Measurements from ENCODE around the gene MYOZ3. TPM values are rescaled to one million over a fixed set of nuclear protein-coding genes. Genes with fewer than 3 reads are reported as not detected.

MYOZ3 gene
- total and polyA plus RNA-seq, 2 of the 8 experiments (the other 6 are each of a cell fraction or from before 2014, with no cell fraction given): 9.6 to 19.1 TPM

- Histone ChIP-seq H2BK12ac (ENCODE audit: low read depth, low read length) (0 out of 2 replicates have a peak overlapping the region, but pooled peaks have one; percentile 55), H2BK5ac (ENCODE audit: low read depth, low read length) (no peak overlapping the region), H2AK5ac (ENCODE audit: low read depth, low read length) (no peak overlapping the region), H3K4me3 (ENCODE audit: extremely low read depth in 1 of 4, insufficient read depth in 2 of 4, low read depth in 3 of 4, low read length in 4 of 4) (no peak overlapping the region), H3K23ac (ENCODE audit: insufficient read length) (no peak overlapping the region), H3K4ac (replicated peaks; ENCODE audit: insufficient read length, low read depth, low read length) (no peak overlapping the region), H3K18ac (ENCODE audit: extremely low read depth, low read length) (no peak overlapping the region; the same call in 1 of the 2 replicates), H3K36me3 (ENCODE audit: control insufficient read depth in 2 of 4, insufficient read depth in 4 of 4, low read length in 3 of 4) (no peaks in the 10 kb centered on the region), H4K20me1 (replicated peaks in 1 of 2; ENCODE audit: control insufficient read depth in 1 of 2, insufficient read depth in 2 of 2, low read length in 2 of 2) (no peaks in the 10 kb centered on the region), H2BK120ac (replicated peaks; ENCODE audit: low read depth, low read length) (no peak overlapping the region), H3K79me2 (ENCODE audit: control insufficient read depth in 1 of 2, insufficient read depth in 2 of 2, low read length in 2 of 2) (no peaks in the 10 kb centered on the region), H3K23me2 (ENCODE audit: low read depth, low read length) (no peaks in the 10 kb centered on the region), H2BK15ac (ENCODE audit: low read length) (no peak overlapping the region), H2BK20ac (ENCODE audit: low read length) (no peak overlapping the region), H3K14ac (ENCODE audit: insufficient read length) (no peak overlapping the region), H4K5ac (ENCODE audit: insufficient read length, low read depth, low read length) (no peak overlapping the region), H3K9ac (replicated peaks in 1 of 4; ENCODE audit: extremely low read depth in 1 of 4, low read depth in 3 of 4, low read length in 3 of 4) (no peak overlapping the region), H2AFZ (ENCODE audit: low read length) (no peak overlapping the region), H3K56ac (replicated peaks; ENCODE audit: insufficient read length, low read depth, low read length) (no peak overlapping the region), H4K91ac (replicated peaks; ENCODE audit: insufficient read length, low read length) (no peak overlapping the region), H3K4me1 (replicated peaks in 1 of 4; ENCODE audit: control insufficient read depth in 3 of 4, insufficient read depth in 4 of 4, low read length in 3 of 4) (peaks cover 0 to 20% (median 12%) of the 10 kb centered on the region in 4 experiments; a peak in 6 of 7 replicates), H3K27ac (ENCODE audit: low read depth, low read length) (no peak overlapping the region), H3K9me3 (ENCODE audit: insufficient read depth in 2 of 2, low read depth in 1 of 2, low read length in 1 of 2) (no peaks in the 10 kb centered on the region), H3K79me1 (ENCODE audit: low read depth, low read length) (no peaks in the 10 kb centered on the region), H3K4me2 (ENCODE audit: insufficient read depth in 1 of 2, low read depth in 2 of 2, low read length in 2 of 2) (no peak overlapping the region), H4K8ac (ENCODE audit: extremely low read depth, insufficient read depth, low read length) (no peak overlapping the region; the same call in 1 of the 2 replicates), H3K27me3 (replicated peaks in 1 of 4; ENCODE audit: control insufficient read depth in 3 of 4, extremely low read depth in 1 of 4, insufficient read depth in 3 of 4, low read length in 3 of 4) (no peaks in the 10 kb centered on the region)
- 83% methylated on average over 5 of the region's 5 CpGs; no CpG with 5 or more reads in 1 of the 2 experiments for WGBS, 2 experiments (ENCODE audit: extremely low coverage in 1 of 2, insufficient coverage in 1 of 2, insufficient read length in 1 of 2, insufficient replicate concordance in 2 of 2, low coverage in 1 of 2, low lambda C conversion rate in 2 of 2, missing lambda C conversion rate in 1 of 2)
- DNase-seq (ENCODE audit: low read depth in 1 of 2, low spot score in 2 of 2) (no peak), FAIRE-seq (no peak)
- no peak for TF ChIP-seq POLR2A (IDR thresholded peaks at IDR 0.05; ENCODE audit: control extremely low read depth in 1 of 2, low read depth in 2 of 2, low read length in 2 of 2)
- no peak for TF ChIP-seq SIX5 (IDR thresholded peaks at IDR 0.05; ENCODE audit: low read depth, low read length)
- no peak for TF ChIP-seq EP300 (IDR thresholded peaks at IDR 0.05; ENCODE audit: borderline replicate concordance in 1 of 2, low read depth in 2 of 2, low read length in 2 of 2)
- TF ChIP-seq SP4 (IDR thresholded peaks at IDR 0.05; ENCODE audit: low read length): no peak
- no peak for TF ChIP-seq CHD1 (IDR thresholded peaks at IDR 0.05; ENCODE audit: low read depth, low read length)
- no peak for TF ChIP-seq BRCA1 (IDR thresholded peaks at IDR 0.05; ENCODE audit: low read depth, low read length)
- TF ChIP-seq GTF2F1 (IDR thresholded peaks at IDR 0.05; ENCODE audit: borderline replicate concordance, low read depth, low read length): no peak
- TF ChIP-seq RAD21 (IDR thresholded peaks at IDR 0.05 in 1 of 2, conservative IDR thresholded peaks at IDR 0.05 in 1 of 2; ENCODE audit: low read depth in 2 of 2, low read length in 2 of 2): no peak
- ChIA-PET CTCF (ENCODE audit: partially characterized antibody) (interaction anchor here (0.5 to 18.4 kb wide), 15 partner anchors 9 to 245 kb away, joined by 3 to 247 read pairs (median 3); partner anchors contain the start of gene MYOZ3), POLR2A (ENCODE audit: partially characterized antibody) (interaction anchor here (0.5 to 2.6 kb wide), 6 partner anchors 11 to 193 kb away, joined by 3 to 7 read pairs (median 4); partner anchors contain the start of gene RPS14)
Measured at GRCh38 chr5:150642567-150642927, 18.5 kb upstream of the MYOZ3 start.
